WERI-Rb-1 (cell line): ENCODE data around the gene SYT7.

ENCODE experiments used
- DNase-seq: peaks from one replicate; pipeline ENCODE4 v3.0.0-alpha.2; 2020
- H3K27ac ChIP-seq: fragments of 250-450 bp; sonication (Bioruptor Pico); 2 replicates; pipeline ENCODE4 v1.5.1; 2020; ENCODE audit warnings: mild to moderate bottlenecking, moderate library complexity
- H3K27me3 ChIP-seq: fragments of 250-450 bp; sonication (Bioruptor Pico); 2 replicates; pipeline ENCODE4 v1.5.1; 2021; ENCODE audit warnings: mild to moderate bottlenecking, low read depth, moderate library complexity; ENCODE audit not compliant: insufficient read depth, severe bottlenecking
- H3K36me3 ChIP-seq: fragments of 250-450 bp; sonication (Bioruptor Pico); 2 replicates; pipeline ENCODE4 v1.5.1; 2020; ENCODE audit warnings: mild to moderate bottlenecking, moderate library complexity
- H3K4me3 ChIP-seq: 2 replicates; pipeline ENCODE4 v1.5.1; 2011; ENCODE audit warnings: low read depth, mild to moderate bottlenecking, control low read depth, low read length
- H3K9me3 ChIP-seq: fragments of 250-450 bp; sonication (Bioruptor Pico); 2 replicates; pipeline ENCODE4 v1.5.1; 2021; ENCODE audit warnings: mild to moderate bottlenecking, moderate library complexity; ENCODE audit not compliant: severe bottlenecking
- TF ChIP-seq, protein P1 (sequence below): IDR thresholded peaks from 2 replicates; pipeline ENCODE4 v1.5.1; 2011; ENCODE audit warnings: low read depth, mild to moderate bottlenecking, control low read depth, inconsistent platforms, low read length

Gene SYT7

DNA sequence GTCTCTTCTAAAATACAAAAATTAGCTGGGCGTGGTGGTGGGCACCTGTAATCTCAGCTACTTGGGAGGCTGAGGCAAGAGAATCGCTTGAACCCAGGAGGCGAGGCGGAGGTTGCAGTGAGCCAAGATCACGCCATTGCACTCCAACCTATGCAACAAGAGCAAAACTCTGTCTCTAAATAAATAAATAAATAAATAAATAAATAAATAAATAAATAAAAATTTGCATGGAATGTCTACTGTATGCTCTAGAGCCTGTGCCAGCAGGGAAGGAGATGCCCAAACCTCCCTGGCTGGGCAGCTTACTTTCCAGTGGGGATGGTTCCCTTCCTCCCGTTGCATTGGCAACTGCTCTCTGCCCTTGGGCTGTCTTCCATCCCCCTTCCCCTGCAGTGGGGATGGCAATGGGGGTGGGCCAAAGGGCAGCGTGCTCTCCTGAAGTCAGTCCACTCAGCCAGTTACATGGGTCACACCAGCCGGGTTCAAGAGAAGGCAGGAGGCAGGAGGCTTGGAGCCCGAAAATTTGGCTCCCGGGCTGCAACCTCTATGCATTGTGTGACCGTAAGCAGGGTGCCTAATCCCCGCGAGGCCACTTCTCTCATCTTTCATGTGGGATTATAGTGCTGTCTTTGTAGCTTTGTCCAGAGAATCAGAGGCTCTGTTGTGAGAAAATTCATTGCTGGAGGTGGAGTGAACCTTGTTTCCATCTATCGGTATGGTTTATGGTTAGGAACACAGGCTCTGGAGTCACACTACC is 73.7 kb downstream of the SYT7 start:
- Histone ChIP-seq H3K27ac (no peak overlapping the region), H3K9me3 (no peaks in the 10 kb centered on the region), H3K36me3 (no peaks in the 10 kb centered on the region), H3K4me3 (no peak overlapping the region), H3K27me3 (no peaks in the 10 kb centered on the region)
- peak; percentile 38 for DNase-seq
- TF ChIP-seq, protein P1, sequence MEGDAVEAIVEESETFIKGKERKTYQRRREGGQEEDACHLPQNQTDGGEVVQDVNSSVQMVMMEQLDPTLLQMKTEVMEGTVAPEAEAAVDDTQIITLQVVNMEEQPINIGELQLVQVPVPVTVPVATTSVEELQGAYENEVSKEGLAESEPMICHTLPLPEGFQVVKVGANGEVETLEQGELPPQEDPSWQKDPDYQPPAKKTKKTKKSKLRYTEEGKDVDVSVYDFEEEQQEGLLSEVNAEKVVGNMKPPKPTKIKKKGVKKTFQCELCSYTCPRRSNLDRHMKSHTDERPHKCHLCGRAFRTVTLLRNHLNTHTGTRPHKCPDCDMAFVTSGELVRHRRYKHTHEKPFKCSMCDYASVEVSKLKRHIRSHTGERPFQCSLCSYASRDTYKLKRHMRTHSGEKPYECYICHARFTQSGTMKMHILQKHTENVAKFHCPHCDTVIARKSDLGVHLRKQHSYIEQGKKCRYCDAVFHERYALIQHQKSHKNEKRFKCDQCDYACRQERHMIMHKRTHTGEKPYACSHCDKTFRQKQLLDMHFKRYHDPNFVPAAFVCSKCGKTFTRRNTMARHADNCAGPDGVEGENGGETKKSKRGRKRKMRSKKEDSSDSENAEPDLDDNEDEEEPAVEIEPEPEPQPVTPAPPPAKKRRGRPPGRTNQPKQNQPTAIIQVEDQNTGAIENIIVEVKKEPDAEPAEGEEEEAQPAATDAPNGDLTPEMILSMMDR: no peak

DNA sequence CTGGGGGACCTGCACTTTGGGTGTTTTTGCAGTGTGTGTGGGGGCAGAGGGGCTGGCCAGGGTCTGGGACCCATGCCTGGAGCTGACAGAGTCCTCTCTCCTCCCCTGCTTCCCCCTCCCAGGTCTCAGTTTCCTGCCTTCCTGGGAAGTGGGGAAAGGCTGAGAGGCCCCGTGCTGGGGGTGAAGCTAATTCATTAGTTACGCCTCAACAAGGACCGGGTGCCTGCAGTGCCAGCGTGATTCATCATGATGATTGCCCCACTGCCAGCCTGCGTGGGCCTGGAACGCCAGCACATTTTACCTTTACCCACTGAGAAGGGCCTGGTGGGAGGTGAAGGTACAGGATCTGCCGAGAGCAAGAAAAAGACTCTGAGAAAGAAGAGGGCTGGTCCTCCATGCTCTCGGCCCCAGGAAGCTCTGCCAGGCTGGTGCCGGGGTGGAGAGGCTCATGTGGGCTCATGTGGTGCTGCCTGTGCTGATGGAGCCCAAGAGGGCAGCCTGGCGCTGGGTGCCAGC is 75.2 kb downstream of the SYT7 start:
- TF ChIP-seq, protein P1: no peak
- DNase-seq: no peak
- no peak overlapping the region for H3K4me3 ChIP-seq
- no peaks in the 10 kb centered on the region for H3K9me3 ChIP-seq
- no peaks in the 10 kb centered on the region for H3K36me3 ChIP-seq
- no peaks in the 10 kb centered on the region for H3K27me3 ChIP-seq
- H3K27ac ChIP-seq: no peak overlapping the region

DNA sequence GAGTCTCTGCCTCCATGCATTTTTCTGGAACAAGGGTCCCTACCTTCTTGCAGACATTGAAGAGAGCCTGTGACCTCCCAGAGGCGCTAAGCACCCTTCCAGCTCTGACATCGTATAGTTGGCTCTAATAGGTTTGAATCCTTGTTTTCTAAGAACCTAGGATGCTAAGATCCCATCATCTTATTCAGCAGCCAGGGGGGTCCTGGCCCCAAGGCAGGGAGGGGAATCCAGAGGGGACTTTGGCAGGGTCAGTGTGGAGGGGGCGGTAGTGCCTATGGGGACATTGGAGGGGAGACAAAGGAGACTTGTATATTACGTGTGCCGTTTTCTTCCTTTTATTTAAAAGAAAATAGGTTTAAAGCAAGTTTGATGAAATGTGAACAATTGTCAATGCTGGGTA is 75.8 kb downstream of the SYT7 start:
- TF ChIP-seq, protein P1: no peak
- H3K27ac ChIP-seq: no peak overlapping the region

GRCh38 chr11:61503135-61503770 is 77.6 kb downstream of the SYT7 start:
- Histone ChIP-seq H3K9me3 (no peaks in the 10 kb centered on the region), H3K4me3 (no peak overlapping the region), H3K36me3 (no peaks in the 10 kb centered on the region), H3K27me3 (no peaks in the 10 kb centered on the region), H3K27ac (no peak overlapping the region)
- TF ChIP-seq, protein P1: no peak
- DNase-seq: no peak

More for the DNA sequence above, 75.8 kb downstream of the SYT7 start:
- H3K9me3 ChIP-seq: no peaks in the 10 kb centered on the region
- no peaks in the 10 kb centered on the region for H3K36me3 ChIP-seq
- H3K27me3 ChIP-seq: no peaks in the 10 kb centered on the region
- no peak overlapping the region for H3K4me3 ChIP-seq
- no peak for DNase-seq

- TF ChIP-seq, protein P1: no peak
- H3K36me3 ChIP-seq: no peaks in the 10 kb centered on the region
- H3K9me3 ChIP-seq: no peaks in the 10 kb centered on the region
- no peak for DNase-seq
- H3K27ac ChIP-seq: no peak overlapping the region
- no peaks in the 10 kb centered on the region for H3K27me3 ChIP-seq
- H3K4me3 ChIP-seq: no peak overlapping the region
These were observed 78.4 kb downstream of the SYT7 start for GRCh38 chr11:61502522-61502921.
